GM19452 (cell line): ENCODE data around the gene CADPS.

ENCODE experiments used
- ATAC-seq: cut with Tn5 transposase; IDR thresholded peaks from one replicate; pipeline ENCODE4 v1.9.1; 2021; ENCODE audit not compliant: unreplicated experiment

The CADPS gene

DNA sequence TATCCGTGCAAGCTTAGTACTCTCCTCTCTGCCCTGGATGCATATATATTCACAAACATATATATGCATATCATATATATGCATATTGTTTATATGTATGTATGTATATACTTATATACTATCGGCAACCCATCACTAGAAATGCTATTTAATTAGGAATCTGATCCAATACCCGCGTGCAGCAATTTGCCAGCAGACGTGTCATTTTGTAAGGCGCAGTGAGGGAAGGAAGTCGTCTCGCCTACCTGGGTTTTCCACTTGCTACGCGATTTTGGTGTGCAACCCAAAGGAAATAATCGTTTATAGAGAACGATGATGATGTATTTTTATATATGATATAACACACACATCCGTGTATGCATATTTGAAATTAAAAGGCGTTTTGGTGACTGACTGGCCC, 496.3 kb downstream of the CADPS start:
- ATAC-seq, result no peak

- ATAC-seq, result no peak
Measured at GRCh38 chr3:62378311-62378789, 496.9 kb downstream of the CADPS start.

DNA sequence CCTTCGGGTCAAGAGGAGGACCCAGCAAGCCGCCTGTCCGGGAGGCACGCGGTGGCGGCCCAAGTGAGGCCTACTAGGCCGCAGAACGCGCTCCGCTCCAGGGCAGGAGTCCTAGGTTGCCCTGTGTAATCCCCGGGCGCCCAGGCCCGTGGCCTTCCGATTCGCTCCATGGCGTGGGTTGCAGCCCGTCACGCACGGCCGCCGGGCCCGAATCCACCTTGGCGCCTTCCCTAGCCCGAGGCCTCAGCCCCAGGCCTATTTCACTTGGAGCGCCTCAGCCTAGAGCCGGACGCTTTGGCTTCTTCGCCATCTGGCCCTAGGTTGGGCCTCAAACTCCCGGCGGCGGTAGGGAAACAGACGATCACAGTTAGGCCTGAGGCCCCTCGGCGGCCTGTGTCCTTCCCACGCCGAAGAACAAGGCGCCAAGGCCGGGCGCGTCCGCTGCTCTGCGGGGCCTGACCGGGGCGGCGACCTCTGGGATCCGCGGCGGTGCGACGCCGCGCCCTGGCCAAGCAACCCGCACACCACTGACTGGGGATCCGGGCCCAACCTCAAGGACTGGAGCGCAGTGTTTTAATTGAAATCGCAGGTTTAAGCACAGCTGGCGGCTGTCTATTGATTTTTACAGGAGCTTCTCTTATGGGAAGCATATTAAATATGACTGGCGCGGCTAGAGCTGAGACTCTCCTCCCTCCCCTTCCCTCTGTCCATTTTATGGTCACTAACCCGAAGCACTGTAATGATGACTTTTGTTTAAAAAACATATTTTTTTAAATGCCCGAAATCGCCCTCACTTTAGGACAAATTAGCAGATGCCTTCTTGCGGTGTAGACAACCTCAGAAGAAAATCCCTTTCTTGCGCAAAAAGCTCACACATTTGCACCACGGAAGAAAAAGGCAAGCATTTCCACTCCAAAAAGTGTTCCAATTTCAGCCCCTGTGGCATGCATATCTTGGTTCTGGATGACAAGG, 498.0 kb downstream of the CADPS start:
- ATAC-seq, result no peak

- ATAC-seq, result no peak
Measured at GRCh38 chr3:62376454-62376720, 498.8 kb downstream of the CADPS start.

- ATAC-seq, result no peak
Measured at GRCh38 chr3:62375655-62376453, 499.4 kb downstream of the CADPS start.

DNA sequence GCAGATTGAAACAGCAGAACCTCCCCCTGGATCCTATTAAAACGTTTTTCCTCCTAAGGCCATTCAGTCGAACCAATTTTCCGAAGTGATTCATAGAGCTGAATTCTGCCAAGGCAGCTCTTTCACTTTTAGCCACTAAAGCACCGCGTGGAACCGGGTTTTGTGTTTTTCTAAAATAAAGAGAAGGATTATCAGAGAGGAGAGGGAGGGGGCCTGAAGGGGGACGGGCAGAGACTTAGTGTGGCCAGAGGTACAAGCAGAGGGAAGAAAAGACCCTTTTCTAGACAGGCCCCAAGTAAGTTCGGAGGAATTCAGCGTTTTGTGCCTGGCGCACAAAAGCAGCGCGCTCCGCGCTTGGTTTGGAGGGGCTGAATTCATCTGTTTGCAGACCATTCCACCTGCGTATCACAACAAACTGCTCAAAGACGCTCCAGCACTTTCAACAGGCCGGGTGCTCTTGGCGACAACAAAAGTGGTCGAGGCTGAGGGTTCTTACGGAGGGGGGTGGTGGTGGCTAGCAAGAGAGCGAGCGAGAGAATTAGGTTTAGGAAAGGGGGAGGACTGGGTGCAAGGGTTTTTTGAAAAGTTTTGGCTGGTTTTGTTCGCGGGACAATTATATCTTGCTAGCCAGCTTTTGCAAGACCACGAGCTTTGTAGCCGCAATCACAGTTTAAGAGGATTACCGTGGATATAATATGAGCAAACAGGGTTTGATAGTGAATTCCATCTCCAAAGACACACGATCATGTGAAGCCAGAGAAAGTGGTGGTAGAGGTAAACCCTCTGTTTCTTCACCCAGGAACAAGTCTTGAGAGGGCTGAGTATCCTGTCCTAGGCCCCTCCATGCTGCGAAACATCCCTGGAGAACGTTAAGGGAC, 500.6 kb downstream of the CADPS start:
- no peak for ATAC-seq

- ATAC-seq, result no peak
Measured at GRCh38 chr3:62373714-62374333, 501.4 kb downstream of the CADPS start.

DNA sequence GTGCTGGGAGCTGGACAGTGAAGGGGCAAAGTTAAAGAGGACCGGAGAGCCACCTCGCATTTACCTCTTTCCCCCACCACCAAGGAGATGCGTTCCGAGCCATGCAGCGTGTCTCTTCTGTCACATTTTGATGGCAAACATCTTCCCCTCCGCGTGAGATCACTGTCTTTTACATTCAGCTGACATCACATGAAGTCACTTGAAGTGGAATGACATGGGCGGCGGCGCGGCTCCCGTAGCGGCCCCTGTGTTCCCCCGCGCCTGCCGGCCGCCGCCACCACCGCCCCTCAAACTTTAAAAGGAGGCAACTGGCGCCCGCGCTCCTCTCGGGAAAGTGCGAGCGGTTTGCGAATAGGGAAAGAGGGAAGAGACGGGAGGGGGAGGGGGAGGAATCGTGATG, 502.0 kb downstream of the CADPS start, which contains the start of gene FEZF2:
Gene FEZF2 (minus strand): TSS at position 336 of the 400 bp plus-strand sequence. CDS start 682 bp downstream, outside the sequence.
- ATAC-seq, result no peak

GRCh38 chr3:62372621-62373041, 502.6 kb downstream of the CADPS start:
- no peak for ATAC-seq

DNA sequence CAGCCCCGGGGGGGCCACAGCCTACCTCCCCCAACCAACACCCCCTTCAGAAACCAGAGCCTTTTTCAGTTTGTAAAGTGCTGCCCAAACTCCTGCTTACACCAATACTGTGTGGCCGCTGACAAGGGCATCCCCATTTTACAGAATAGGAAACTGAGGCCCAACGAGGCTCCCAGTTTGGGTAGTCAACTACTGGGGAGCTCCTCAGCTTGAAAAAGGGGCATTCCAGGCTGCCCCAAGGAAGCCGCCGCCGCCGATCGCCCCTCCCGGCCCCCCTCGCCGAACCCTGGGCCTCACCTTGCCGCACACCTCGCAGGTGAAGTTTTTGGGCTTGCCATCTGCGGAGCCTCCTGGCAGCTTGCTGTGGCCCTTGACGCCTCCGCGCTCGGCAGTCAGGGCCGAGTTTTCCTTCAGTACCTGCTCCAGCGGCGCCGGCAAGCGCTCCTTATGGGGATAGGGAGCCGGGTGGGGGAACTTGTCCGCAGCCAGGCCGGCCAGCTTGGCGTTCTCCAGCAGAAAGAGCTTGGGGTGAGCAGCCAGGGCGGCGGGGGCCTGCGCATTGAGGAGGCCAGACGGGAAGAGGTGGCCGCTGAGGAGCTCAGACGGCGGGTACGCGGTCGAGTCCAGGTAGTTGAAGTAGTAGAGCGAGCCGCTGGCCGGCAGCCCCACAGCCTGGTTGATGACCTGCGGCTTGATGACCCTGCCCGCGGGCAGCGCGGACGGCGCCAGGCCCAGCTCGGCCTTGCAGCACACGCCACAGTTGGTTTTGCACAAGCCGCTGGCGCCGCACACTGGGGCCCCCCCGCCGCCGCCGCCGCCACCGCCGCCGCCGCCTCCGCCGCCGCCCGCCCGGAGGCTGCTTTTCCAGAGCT, 503.3 kb downstream of the CADPS start:
- ATAC-seq, result no peak

GRCh38 chr3:62370858-62371719, 504.1 kb downstream of the CADPS start:
- ATAC-seq, result no peak

- ATAC-seq, result no peak
Measured at GRCh38 chr3:62370112-62370857, 504.9 kb downstream of the CADPS start.

DNA sequence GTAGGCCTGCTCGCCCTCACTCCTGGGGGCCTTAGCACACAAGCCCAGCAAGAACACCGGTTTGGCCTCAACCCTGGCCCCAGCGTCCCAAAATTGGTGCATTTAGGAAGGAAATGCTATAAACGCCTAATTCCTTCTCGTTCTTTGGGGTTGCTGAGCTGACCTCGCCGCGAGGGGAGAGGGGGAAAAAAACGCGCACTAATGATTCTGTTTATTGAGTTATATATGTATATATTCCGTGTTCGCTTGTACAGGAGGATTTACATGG, 505.8 kb downstream of the CADPS start:
- ATAC-seq, result no peak

GRCh38 chr3:62368705-62369475, 506.3 kb downstream of the CADPS start:
- no peak for ATAC-seq

GRCh38 chr3:62368290-62368704, 506.9 kb downstream of the CADPS start:
- no peak for ATAC-seq

DNA sequence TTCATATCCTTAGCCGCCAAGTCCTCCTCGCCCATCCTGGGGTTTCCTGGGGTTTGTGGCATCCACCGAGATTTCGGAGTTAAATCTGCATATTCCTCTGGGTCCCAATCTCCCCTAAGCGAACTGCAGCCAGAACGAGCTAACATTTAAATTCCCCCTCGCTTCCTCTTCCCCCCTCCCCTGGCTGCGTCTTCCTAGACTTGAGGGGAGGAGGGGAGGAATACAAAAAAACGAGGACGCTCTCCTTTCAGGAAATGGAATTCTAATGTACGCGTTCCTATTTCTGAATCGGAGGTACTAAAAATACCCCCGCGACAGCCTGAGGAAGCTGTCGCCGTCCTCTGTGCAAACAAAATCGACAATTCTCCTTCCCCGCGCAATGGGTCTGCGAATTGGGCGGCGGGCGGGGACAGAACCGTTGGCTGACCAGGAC, 507.4 kb downstream of the CADPS start:
- no peak for ATAC-seq

DNA sequence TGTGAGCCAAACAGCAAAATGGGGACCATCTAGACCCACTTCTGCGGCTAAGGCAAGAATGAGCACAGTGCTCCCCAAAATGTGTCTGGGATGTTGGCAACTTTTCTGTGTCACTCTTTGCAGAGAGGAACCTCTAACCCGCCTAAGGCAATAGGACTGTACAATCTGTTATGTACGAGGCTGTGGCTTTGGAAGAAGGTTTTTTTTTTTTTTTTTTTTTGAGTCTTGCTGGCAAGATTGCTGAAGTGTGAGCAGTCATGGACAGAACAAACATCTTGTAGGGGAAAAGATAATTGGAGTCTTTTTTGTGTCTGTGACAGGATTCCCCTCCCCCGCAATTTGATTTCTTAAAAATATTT, 509.1 kb downstream of the CADPS start:
- no peak for ATAC-seq
